GM13977 (cell line): ENCODE measurements around the gene FNDC7.
"Not testable (repeated sequence)": the region's sequence is repeated elsewhere in the genome, so short reads cannot be mapped to it uniquely, and the experiment has no call there.

ENCODE experiments used
- DNase-seq: peaks from one replicate; pipeline ENCODE4 v3.0.0; 2012; ENCODE audit warnings: low spot score
- in situ Hi-C: fragments of 300-500 bp; cut with MboI; formaldehyde crosslinking; loops from one replicate; pipeline ENCODE4 v1.12.0; 2022; ENCODE audit warnings: low sequenced_read_pairs, low pct_unique_long_range_greater_than_20kb, mixed read lengths, inconsistent platforms; ENCODE audit not compliant: unreplicated experiment
- TF ChIP-seq, protein P1 (sequence below): IDR thresholded peaks from 2 replicates; pipeline ENCODE4 v1.5.1; 2012; ENCODE audit warnings: mild to moderate bottlenecking, control low read depth; ENCODE audit not compliant: insufficient read depth; ENCODE audit errors: extremely low read depth, missing control alignments

The FNDC7 gene

DNA sequence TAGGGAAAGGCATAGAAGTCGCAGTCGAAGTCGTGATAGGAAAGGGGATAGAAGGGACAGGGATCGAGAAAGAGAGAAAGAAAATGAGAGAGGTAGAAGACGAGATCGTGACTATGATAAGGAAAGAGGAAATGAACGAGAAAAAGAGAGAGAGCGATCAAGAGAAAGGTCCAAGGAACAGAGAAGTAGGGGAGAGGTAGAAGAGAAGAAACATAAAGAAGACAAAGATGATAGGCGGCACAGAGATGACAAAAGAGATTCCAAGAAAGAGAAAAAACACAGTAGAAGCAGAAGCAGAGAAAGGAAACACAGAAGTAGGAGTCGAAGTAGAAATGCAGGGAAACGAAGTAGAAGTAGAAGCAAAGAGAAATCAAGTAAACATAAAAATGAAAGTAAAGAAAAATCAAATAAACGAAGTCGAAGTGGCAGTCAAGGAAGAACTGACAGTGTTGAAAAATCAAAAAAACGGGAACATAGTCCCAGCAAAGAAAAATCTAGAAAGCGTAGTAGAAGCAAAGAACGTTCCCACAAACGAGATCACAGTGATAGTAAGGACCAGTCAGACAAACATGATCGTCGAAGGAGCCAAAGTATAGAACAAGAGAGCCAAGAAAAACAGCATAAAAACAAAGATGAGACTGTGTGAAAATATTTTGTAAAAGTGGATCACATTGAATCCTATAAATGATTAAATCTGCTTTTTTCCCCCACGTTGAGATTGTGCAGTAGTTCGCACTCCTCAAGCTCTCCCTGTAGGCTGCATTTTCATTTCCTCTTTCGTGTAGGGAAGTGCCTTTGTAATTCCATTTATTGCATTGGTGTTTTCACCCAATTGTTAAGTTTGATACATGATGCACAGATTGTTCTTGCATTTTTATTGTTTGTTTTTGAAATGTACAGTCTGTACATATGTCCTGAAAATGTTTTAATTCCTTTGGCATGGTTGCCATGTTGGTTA is 13.1 kb upstream of the FNDC7 start:
- no peak for DNase-seq
- in situ Hi-C loops: no loop called here

DNA sequence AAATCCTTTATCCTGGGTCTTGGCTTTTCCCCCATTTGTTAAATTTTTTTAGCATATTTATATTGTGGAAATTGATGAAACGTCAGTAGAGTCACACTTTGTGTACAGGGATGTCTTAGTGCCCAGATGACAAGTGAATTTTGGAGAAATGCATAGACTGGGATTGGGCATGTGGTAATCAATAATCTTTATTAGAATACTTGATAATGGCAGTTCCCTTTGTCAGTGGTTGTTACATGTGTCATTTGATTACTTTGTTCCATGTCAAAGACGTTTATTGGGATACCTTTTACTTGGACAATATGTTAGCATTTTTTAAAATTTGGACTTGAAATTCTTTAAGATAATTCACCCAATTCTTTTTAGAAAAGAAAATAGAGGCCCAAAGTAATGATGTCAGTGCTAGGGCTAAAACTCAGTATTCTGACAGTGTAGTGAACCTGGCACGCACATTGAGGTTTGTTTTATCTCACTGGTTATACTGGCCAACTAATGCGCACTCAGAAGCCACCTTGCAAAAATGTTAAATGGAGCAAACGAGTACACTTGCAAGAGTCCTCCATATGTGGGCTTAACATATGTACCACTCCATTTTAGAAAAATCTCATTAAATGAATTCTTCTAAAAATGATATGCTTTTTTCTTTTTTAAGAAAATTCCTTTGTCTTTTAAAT is 11.4 kb upstream of the FNDC7 start:
- DNase-seq: no peak
- TF ChIP-seq, protein P1, sequence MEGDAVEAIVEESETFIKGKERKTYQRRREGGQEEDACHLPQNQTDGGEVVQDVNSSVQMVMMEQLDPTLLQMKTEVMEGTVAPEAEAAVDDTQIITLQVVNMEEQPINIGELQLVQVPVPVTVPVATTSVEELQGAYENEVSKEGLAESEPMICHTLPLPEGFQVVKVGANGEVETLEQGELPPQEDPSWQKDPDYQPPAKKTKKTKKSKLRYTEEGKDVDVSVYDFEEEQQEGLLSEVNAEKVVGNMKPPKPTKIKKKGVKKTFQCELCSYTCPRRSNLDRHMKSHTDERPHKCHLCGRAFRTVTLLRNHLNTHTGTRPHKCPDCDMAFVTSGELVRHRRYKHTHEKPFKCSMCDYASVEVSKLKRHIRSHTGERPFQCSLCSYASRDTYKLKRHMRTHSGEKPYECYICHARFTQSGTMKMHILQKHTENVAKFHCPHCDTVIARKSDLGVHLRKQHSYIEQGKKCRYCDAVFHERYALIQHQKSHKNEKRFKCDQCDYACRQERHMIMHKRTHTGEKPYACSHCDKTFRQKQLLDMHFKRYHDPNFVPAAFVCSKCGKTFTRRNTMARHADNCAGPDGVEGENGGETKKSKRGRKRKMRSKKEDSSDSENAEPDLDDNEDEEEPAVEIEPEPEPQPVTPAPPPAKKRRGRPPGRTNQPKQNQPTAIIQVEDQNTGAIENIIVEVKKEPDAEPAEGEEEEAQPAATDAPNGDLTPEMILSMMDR: no peak
- in situ Hi-C loops: no loop called here

More for the DNA sequence above, 13.1 kb upstream of the FNDC7 start:
- TF ChIP-seq, protein P1: no peak

DNA sequence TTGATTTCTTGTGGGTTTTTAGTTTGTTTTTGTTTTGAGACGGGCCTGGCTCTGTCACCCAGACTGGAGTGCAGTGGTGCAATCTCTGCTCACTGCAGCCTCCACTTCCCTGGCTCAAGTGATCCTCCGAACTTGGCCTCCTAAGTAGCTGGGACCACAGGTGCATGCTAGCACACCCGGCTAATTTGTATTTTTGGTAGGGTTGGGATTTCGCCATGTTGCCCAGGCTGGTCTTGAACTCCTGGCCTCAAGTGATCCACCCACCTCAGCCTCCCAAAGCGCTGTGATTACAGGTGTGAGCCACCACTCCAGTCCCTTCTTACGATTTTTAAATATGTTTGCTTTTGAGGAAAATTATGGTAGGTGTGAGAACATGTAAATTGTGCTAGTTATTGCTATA is 10.6 kb upstream of the FNDC7 start:
- in situ Hi-C loops: not testable (repeated sequence)

DNA sequence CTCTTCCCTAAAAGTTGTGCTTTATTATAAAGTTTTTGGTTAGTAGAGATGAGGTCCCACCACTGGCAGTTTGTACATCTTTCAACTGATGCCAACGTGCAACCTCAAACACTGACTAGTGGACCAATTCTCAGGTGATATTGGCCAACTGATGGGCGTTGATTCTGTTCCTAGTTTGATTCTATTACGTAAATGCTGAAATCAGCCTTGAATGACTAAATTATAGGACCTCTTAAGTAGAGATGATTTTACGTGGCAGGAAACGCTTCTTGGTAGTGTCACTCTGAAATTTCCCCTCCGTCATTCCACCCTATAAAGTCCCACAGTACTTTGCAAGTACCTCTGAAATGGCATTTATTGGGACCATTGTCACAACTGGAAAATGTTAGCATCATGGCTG is 8.8 kb upstream of the FNDC7 start:
- TF ChIP-seq, protein P1: no peak
- in situ Hi-C loops: no loop called here
- no peak for DNase-seq

More for the DNA sequence above, 10.6 kb upstream of the FNDC7 start:
- not testable (repeated sequence) for DNase-seq

DNA sequence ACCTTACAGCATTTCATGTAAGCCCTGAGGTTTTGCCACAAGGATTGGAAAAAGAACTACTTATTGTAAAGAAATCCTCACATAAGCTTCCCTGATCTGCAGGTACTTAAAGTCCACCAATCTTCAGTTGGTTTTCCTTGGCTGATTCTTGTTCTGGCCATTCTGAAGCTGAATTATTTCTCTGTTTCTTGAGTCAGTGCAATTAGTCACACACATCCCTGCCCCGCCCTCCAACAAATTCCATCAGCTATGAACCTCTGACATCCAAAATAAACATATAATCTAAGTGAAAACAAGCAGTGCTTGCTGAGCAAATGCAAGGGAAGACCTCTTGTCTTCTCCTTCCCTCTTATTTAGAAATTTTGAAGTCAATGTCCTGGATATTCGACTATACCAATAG is 8.2 kb upstream of the FNDC7 start:
- no peak for DNase-seq
- TF ChIP-seq, protein P1: no peak
- in situ Hi-C loops: no loop called here

DNA sequence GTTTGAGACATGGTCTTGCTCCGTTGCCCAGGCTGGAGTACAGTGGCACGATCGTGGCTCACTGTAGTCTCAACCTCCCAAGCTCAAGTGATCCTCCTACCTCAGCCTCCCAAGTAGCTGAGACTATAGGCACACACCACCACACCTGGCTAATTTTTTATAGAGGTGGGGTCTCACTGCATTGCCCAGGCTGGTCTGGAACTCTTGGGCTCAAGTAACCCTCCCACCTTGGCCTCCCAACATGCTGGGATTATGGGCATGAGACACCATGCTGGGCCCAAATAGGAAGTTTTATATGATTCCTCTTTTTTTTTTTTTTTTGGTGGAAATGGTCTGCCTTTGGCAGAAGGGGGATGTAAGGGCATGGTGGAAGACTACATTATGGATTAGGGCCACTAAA is 6.1 kb upstream of the FNDC7 start:
- in situ Hi-C loops: no loop called here
- DNase-seq: no peak

More for the DNA sequence above, 6.1 kb upstream of the FNDC7 start:
- TF ChIP-seq, protein P1: no peak
